IgD-negative memory B cell (primary cell): ENCODE data around the gene IL26. TPM values are rescaled to one million over a fixed set of nuclear protein-coding genes. Genes with fewer than 3 reads are reported as not detected.

Experiments
- H3K27ac Mint-ChIP-seq, 3 donors: one replicate each; pipeline ENCODE4 v1.8.0; 2020 to 2022; ENCODE audit warnings: mild to moderate bottlenecking in 3 of 3, mixed read lengths in 3 of 3, moderate library complexity in 1 of 3
- H3K27me3 Mint-ChIP-seq: one replicate; pipeline ENCODE4 v1.8.0; 2021; ENCODE audit warnings: mixed read lengths
- H3K36me3 Mint-ChIP-seq: one replicate; pipeline ENCODE4 v1.8.0; 2020; ENCODE audit warnings: mild to moderate bottlenecking, mixed read lengths
- H3K4me1 Mint-ChIP-seq, 3 donors: one replicate each; pipeline ENCODE4 v1.8.0; 2020 to 2022; ENCODE audit warnings: mixed read lengths in 3 of 3, mild to moderate bottlenecking in 1 of 3
- H3K4me3 Mint-ChIP-seq, 4 donors: one replicate each; pipeline ENCODE4 v1.8.0; 2020 to 2022; ENCODE audit warnings: mild to moderate bottlenecking in 4 of 4, mixed read lengths in 4 of 4, moderate library complexity in 3 of 4
- H3K9me3 Mint-ChIP-seq, 3 donors: one replicate each; pipeline ENCODE4 v1.8.0; 2020 to 2021; ENCODE audit warnings: mixed read lengths in 3 of 3, mild to moderate bottlenecking in 1 of 3
- polyA plus RNA-seq: library from polyadenylated mRNA; unstranded; fragments of 300-500 nt; fragmentation: Illumina TruSeq; gene quantifications from one replicate; pipeline ENCODE4 v1.2.3, GENCODE V29; 2021

IL26 gene
- polyA plus RNA-seq, 1 donor from 2014 or later: not detected

DNA sequence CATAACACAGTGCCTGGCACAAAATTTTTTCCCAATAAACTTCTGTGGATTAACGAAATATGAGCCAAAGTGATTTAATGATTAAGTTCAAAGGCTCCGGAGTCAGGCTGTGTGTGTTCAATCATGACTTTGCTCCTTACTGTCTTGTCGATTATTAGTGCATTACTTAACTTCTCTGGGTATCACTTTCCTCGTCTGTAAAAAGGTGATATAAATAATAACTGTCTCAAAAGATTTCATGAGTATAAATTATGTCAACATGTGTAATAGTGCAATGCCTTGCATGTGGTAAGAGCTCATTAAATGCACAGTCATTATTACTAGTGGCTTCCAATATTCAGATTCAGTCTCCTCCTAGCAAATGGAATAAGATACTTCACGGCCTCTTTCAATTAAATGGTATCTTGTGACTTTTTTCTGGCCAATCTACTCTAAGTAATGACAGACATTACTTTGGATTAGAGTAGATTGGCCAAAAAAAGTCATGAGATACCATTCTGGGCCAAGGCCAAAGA, 59.2 kb downstream of the IL26 start:
- Mint-ChIP-seq H3K4me1 (peaks cover 10 to 18% (median 13%) of the 10 kb centered on the region in 3 donors), H3K27ac (no peak overlapping the region), H3K36me3 (peaks cover 1% of the 10 kb centered on the region), H3K4me3 (no peak overlapping the region), H3K27me3 (no peaks in the 10 kb centered on the region), H3K9me3 (no peaks in the 10 kb centered on the region)

DNA sequence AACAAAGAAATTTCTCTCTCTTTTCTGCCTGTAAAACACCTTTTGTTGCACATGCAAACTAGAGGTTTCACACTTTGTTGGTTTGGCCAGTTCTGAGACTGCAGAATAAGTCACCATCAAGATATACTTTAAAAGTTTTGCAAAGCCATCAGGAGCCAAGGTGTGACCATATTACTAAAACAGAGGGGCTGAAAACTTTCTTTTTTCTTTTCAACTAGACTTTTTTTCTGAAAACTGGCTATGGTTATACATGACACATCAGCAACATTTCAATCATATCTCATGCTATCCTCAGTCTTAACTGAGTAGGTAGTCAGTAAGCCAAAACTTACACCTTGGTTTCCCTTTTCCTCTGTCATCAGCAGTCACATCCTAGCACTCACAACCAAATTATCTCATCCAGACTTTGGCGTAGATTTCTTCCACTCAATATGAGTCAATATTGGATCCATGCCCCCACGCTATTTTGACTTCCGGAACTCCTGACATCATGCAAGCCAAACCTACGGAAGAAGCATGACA, 62.0 kb downstream of the IL26 start:
- Mint-ChIP-seq H3K4me3 (peak overlapping the region in 1 of 4 donors; percentile 39), H3K4me1 (peaks cover 10 to 21% (median 13%) of the 10 kb centered on the region in 3 donors), H3K27me3 (no peaks in the 10 kb centered on the region), H3K36me3 (peaks cover 1% of the 10 kb centered on the region), H3K9me3 (no peaks in the 10 kb centered on the region), H3K27ac (no peak overlapping the region)

DNA sequence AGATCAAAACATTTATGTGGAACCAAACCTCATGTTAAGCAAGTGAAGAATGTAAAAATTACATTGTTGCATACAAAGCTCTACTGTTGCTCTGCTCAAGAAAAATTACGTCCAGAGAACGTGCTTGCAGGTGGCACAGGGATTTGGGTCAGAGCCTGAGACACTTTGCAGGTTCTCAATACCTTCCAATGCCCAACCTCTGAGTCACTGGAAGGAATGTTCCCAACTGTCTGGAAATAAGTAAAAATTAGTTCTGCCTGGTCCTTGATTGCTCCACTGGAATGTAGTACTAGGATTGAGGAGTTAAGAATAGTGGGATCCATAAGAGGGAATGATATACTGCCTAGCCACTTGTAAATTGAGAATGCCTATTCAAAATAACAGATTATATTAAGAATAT, 63.2 kb downstream of the IL26 start:
- Mint-ChIP-seq H3K27me3 (no peaks in the 10 kb centered on the region), H3K4me3 (no peak overlapping the region), H3K9me3 (no peaks in the 10 kb centered on the region), H3K36me3 (peaks cover 1% of the 10 kb centered on the region), H3K27ac (no peak overlapping the region), H3K4me1 (peaks cover 10 to 24% (median 13%) of the 10 kb centered on the region in 3 donors)

DNA sequence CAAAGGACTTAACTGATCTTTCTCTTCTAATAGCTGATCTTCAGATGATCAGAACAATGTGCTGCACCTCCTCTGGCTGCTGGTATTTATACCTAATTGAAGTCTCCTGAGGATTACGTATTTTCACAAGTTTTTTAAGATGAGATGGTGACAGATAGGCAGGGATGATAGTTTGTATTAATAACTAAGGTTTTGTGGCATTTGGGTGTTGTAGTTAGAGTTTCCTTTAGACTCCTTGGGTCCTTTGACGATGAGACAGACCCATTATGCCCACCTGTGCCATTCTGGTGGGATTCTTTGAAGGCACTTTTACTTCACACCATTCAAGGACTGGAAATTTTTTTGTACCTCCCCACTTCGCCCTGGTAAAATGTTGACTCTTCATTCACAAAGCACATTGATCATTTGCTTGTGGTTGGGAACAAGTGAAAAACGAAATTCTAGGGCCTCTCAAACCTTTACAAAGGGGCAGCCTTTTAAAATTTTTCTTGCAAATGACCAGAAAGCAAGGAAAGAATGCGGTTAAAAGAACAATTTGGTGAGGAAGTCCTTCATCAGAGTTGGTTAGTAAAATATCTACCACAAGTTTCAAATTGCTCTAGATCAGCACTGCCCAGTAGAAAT, 65.8 kb downstream of the IL26 start, which contains the start of gene IFNG:
Gene IFNG (minus strand): TSS at position 60 of the 624 bp plus-strand sequence. CDS start 125 bp downstream, outside the sequence.
- Mint-ChIP-seq H3K36me3 (peaks cover 5% of the 10 kb centered on the region), H3K27me3 (no peaks in the 10 kb centered on the region), H3K4me3 (peak within 1 kb of the TSS in 1 of 4 donors; percentile 14), H3K4me1 (peaks cover 10 to 26% (median 13%) of the 10 kb centered on the region in 3 donors), H3K9me3 (no peaks in the 10 kb centered on the region), H3K27ac (no peak within 1 kb of the TSS)

DNA sequence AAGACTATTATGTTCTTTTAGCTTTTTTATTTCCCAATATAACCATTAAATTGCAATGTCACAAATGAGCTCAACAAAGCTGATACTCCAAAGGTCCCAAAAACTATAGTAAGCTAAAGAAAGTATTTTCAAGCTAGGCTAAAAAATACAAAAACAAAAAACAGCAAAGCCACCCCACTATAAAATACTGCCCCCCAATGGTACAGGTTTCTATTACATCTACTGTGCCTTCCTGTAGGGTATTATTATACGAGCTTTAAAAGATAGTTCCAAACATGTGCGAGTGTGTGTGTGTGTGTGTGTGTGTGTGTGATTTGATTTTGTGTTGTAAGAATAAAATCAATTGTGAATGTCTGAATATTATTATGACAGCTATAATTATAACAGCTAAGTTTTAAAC, 67.2 kb downstream of the IL26 start:
- no peak overlapping the region for H3K4me3 Mint-ChIP-seq
- H3K4me1 Mint-ChIP-seq: peaks cover 8 to 21% (median 8%) of the 10 kb centered on the region in 3 donors
- no peaks in the 10 kb centered on the region for H3K9me3 Mint-ChIP-seq
- no peaks in the 10 kb centered on the region for H3K27me3 Mint-ChIP-seq
- H3K27ac Mint-ChIP-seq: no peak overlapping the region
- H3K36me3 Mint-ChIP-seq: peaks cover 6% of the 10 kb centered on the region

DNA sequence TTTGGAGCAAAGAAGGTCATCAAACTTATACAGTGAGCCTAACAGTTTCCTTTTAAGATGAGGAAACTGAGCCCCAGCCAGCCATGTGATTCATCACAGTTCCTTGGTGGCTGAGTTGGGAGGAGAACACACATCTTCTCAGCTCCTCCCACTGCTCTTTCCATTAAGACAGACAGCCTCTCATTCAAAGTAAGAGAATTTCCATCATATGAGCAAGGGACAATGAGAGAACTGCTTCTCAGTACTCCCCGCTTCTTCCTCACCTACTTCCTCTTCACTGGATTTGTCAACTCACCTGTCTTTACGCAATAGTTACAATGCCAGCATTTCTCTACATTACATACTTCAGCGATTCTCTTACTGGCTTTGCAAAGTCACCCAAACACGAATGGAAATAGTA, 68.2 kb downstream of the IL26 start:
- Mint-ChIP-seq H3K27me3 (no peaks in the 10 kb centered on the region), H3K9me3 (no peaks in the 10 kb centered on the region), H3K36me3 (peaks cover 10% of the 10 kb centered on the region), H3K4me3 (no peak overlapping the region), H3K27ac (no peak overlapping the region), H3K4me1 (peaks cover 0 to 11% (median 0%) of the 10 kb centered on the region in 3 donors)

DNA sequence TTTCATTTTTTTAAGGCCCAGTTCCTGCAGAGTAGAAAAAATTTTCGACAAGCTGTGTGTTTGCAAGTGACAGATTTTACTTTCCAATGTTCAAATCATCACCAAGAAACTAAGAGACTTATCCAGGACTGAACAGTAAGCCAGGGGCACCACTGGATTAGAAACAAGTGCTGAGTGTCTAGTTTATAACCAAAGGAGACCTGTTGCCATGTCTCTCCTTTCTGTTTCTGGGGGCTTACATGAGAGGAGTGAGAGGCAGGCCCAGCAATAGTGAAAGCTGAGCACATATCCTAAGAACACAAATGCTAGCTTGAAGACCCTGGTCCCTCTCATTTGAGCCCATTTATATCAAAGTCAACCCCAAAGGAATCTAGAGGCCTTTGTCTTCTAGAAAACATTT, 69.0 kb downstream of the IL26 start:
- peaks cover 0 to 9% (median 0%) of the 10 kb centered on the region in 3 donors for H3K4me1 Mint-ChIP-seq

DNA sequence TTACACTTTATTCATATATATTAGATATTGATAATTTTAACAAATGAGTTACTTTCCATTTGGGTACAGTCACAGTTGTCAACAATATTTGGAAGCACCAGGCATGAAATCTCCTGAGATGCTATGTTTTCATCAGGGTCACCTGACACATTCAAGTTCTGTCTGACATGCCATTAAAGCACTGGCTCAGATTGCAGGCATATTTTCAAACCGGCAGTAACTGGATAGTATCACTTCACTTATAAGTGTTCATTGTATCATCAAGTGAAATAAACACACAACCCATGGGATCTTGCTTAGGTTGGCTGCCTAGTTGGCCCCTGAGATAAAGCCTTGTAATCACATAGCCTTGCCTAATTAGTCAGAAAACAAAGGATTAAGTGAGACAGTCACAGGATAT, 70.8 kb downstream of the IL26 start:
- Mint-ChIP-seq H3K4me3 (no peak overlapping the region), H3K4me1 (peaks cover 0 to 14% (median 3%) of the 10 kb centered on the region in 3 donors), H3K27me3 (no peaks in the 10 kb centered on the region), H3K27ac (no peak overlapping the region), H3K36me3 (peaks cover 8% of the 10 kb centered on the region), H3K9me3 (no peaks in the 10 kb centered on the region)

More for the DNA sequence above, 69.0 kb downstream of the IL26 start:
- Mint-ChIP-seq H3K9me3 (no peaks in the 10 kb centered on the region), H3K4me3 (no peak overlapping the region), H3K27ac (no peak overlapping the region), H3K36me3 (peaks cover 9% of the 10 kb centered on the region), H3K27me3 (no peaks in the 10 kb centered on the region)

Other genes with a start within 250 kb of the IL26 start
- 21.1 TPM for gene IFNG-AS1, start 236.4 kb downstream of the IL26 start, polyA plus RNA-seq
- gene IFNG, start 66.1 kb downstream of the IL26 start, polyA plus RNA-seq: not detected
- gene IL22, start 27.8 kb upstream of the IL26 start, polyA plus RNA-seq: not detected
- 18.0 TPM for gene MDM1, start 106.6 kb upstream of the IL26 start, polyA plus RNA-seq